Measurements from ENCODE around the gene F11. TPM values are rescaled to one million over a fixed set of nuclear protein-coding genes. Genes with fewer than 3 reads are reported as not detected.

The F11 gene
- total RNA-seq, 1 experiment from 2014 or later = 0.38 TPM

DNA sequence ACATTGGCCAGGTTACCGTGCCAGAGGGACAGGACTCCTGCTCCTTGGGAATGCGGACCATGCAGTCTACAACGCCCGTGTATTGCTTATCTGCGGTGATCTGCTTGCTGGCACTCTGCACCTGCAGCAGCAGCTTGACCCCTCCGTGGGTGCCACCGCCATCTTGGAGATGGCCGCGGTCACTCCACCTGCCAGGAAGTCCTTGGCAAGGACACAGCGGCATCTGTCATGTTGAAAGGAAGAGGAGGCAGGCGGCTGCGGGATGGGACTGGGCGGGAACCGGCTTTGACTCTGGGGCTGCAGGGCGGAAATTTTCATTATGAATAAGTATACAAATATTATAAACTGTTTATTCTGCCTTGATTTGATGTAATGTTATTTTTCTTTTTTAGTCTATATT, 63.4 kb downstream of the F11 start:
- TF ChIP-seq, protein P1, sequence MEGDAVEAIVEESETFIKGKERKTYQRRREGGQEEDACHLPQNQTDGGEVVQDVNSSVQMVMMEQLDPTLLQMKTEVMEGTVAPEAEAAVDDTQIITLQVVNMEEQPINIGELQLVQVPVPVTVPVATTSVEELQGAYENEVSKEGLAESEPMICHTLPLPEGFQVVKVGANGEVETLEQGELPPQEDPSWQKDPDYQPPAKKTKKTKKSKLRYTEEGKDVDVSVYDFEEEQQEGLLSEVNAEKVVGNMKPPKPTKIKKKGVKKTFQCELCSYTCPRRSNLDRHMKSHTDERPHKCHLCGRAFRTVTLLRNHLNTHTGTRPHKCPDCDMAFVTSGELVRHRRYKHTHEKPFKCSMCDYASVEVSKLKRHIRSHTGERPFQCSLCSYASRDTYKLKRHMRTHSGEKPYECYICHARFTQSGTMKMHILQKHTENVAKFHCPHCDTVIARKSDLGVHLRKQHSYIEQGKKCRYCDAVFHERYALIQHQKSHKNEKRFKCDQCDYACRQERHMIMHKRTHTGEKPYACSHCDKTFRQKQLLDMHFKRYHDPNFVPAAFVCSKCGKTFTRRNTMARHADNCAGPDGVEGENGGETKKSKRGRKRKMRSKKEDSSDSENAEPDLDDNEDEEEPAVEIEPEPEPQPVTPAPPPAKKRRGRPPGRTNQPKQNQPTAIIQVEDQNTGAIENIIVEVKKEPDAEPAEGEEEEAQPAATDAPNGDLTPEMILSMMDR (IDR thresholded peaks at IDR 0.05; ENCODE audit: unreplicated experiment) = no peak
- no peaks in the 10 kb centered on the region for H3K36me3 Mint-ChIP-seq (ENCODE audit: insufficient read depth, unreplicated experiment)
- no peak overlapping the region for H3K4me3 Mint-ChIP-seq (ENCODE audit: low read depth, unreplicated experiment)
- BruUV-seq (replicated peaks) = no TSS peak
- H3K9me3 Mint-ChIP-seq (ENCODE audit: low read depth, unreplicated experiment) = peaks cover 4% of the 10 kb centered on the region
- intact Hi-C loops (cut with micrococcal nuclease; ENCODE audit: unreplicated experiment) = no loop called here
- H3K27me3 Mint-ChIP-seq (ENCODE audit: unreplicated experiment) = no peaks in the 10 kb centered on the region
- CTCF ChIA-PET = no interaction called here
- H3K27ac Mint-ChIP-seq (ENCODE audit: unreplicated experiment) = no peak overlapping the region
- no peak for DNase-seq
- no peaks in the 10 kb centered on the region for H3K4me1 Mint-ChIP-seq (ENCODE audit: low read depth, unreplicated experiment)

DNA sequence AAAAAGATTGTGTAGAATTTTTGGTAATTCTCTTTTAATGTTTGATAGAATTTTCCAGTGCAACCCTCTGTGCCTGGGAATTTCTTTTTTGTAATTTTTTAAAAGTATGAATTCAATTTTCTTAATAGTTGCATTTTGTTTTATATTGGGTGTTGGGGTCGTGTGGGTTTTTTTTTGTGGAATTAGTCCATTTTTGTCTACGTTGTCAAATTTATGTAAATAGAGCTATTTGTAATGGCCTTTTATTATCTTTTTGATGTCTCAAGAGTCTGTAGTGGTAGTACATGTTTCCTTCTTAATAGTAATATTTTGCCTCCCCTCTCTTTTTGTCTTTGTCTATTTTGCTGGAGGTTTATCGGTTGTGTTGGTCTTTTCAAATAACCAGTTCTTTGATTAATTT, 64.4 kb downstream of the F11 start:
- Mint-ChIP-seq H3K27ac (ENCODE audit: unreplicated experiment) (no peak overlapping the region), H3K36me3 (ENCODE audit: insufficient read depth, unreplicated experiment) (no peaks in the 10 kb centered on the region), H3K27me3 (ENCODE audit: unreplicated experiment) (no peaks in the 10 kb centered on the region), H3K9me3 (ENCODE audit: low read depth, unreplicated experiment) (peaks cover 4% of the 10 kb centered on the region), H3K4me1 (ENCODE audit: low read depth, unreplicated experiment) (no peaks in the 10 kb centered on the region), H3K4me3 (ENCODE audit: low read depth, unreplicated experiment) (no peak overlapping the region)
- DNase-seq = no peak
- intact Hi-C loops (cut with micrococcal nuclease; ENCODE audit: unreplicated experiment) = no loop called here
- CTCF ChIA-PET = no interaction called here
- no TSS peak for BruUV-seq (replicated peaks)
- TF ChIP-seq, protein P1 (IDR thresholded peaks at IDR 0.05; ENCODE audit: unreplicated experiment) = no peak

DNA sequence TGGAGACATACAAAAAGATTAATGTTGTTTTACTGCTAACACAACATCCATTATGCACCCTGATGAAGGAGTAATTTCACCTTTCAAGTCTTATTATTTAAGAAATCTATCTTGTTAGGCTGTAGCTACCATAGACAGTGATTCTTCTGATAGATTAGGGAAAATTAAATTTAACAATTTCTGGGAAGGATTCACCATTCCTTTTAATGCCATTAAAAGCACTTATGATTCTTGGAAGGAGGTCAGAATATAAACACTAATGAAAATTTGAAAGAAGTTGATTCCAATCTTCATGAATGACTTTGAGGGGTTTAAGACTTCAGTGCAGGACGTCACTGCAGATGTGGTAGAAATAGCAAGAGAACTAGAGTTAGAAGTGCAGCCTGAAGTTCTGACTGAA, 69.8 kb downstream of the F11 start:
- intact Hi-C loops (cut with micrococcal nuclease; ENCODE audit: unreplicated experiment) = no loop called here
- TF ChIP-seq, protein P1 (IDR thresholded peaks at IDR 0.05; ENCODE audit: unreplicated experiment) = no peak
- Mint-ChIP-seq H3K9me3 (ENCODE audit: low read depth, unreplicated experiment) (peaks cover 6% of the 10 kb centered on the region), H3K4me1 (ENCODE audit: low read depth, unreplicated experiment) (no peaks in the 10 kb centered on the region), H3K27ac (ENCODE audit: unreplicated experiment) (no peak overlapping the region), H3K27me3 (ENCODE audit: unreplicated experiment) (no peaks in the 10 kb centered on the region), H3K4me3 (ENCODE audit: low read depth, unreplicated experiment) (no peak overlapping the region), H3K36me3 (ENCODE audit: insufficient read depth, unreplicated experiment) (no peaks in the 10 kb centered on the region)
- CTCF ChIA-PET = no interaction called here
- no TSS peak for BruUV-seq (replicated peaks)
- no peak for DNase-seq

Other genes starting within 250 kb of the F11 start
- gene TLR3, start 197.0 kb upstream of the F11 start, total RNA-seq (2022) = 8.0 and 10.6 TPM in 2 replicates
- 36.3 and 45.5 TPM in 2 replicates for gene FAM149A, start 161.5 kb upstream of the F11 start, total RNA-seq (2022)
- 43.3 and 43.8 TPM in 2 replicates for gene CYP4V2, start 74.6 kb upstream of the F11 start, total RNA-seq (2022)
- 2.6 and 2.9 TPM in 2 replicates for gene KLKB1, start 38.7 kb upstream of the F11 start, total RNA-seq (2022)